Suprapubic skin (tissue), 4 donors: ENCODE results near the gene FAR2.

Experiments
- EP300 ChIP-seq: sonication (generic); formaldehyde crosslinking; IDR thresholded peaks from one replicate; pipeline ENCODE4 v1.6.1; 2017; ENCODE audit warnings: antibody characterized with exemption
- POLR2A ChIP-seq, 2 donors: fragments of 450-650 bp; IDR thresholded peaks; one replicate each; pipeline ENCODE4 v1.6.1; 2017; ENCODE audit warnings: antibody characterized with exemption in 2 of 2, mild to moderate bottlenecking in 2 of 2, moderate library complexity in 2 of 2
- POLR2AphosphoS5 ChIP-seq, 3 donors: sonication (generic); formaldehyde crosslinking; IDR thresholded peaks; one replicate each; pipeline ENCODE4 v1.6.1; 2017; ENCODE audit warnings: antibody characterized with exemption in 3 of 3
- TF ChIP-seq, protein P1 (sequence below), 2 donors: fragments of 200-600 bp in 1 of 2; fragments of 450-650 bp in 1 of 2; sonication (generic) in 1 of 2; IDR thresholded peaks; one replicate each; pipeline ENCODE4 v1.5.1; 2016 to 2019; ENCODE audit warnings: antibody characterized with exemption in 2 of 2, mild to moderate bottlenecking in 1 of 2, moderate library complexity in 1 of 2

DNA sequence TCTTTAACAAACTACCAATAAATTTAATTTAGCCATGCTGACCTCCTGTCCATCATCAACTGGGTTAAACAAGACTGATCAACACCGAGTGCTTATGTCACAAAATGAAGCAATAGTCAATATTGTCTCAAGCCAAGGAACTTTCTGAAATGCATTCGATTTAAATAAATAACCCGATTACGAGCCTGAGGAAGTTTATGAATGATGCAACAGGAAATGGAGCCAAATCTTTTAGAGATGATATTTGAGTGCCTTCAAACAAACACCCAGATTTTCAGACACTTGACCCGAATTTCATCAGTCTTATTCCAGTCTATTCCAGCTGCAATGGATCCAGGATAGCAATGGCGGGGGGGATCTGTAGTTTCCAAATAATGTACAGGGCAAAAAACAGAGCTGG is 27.9 kb downstream of the FAR2 start:
- TF ChIP-seq, protein P1, sequence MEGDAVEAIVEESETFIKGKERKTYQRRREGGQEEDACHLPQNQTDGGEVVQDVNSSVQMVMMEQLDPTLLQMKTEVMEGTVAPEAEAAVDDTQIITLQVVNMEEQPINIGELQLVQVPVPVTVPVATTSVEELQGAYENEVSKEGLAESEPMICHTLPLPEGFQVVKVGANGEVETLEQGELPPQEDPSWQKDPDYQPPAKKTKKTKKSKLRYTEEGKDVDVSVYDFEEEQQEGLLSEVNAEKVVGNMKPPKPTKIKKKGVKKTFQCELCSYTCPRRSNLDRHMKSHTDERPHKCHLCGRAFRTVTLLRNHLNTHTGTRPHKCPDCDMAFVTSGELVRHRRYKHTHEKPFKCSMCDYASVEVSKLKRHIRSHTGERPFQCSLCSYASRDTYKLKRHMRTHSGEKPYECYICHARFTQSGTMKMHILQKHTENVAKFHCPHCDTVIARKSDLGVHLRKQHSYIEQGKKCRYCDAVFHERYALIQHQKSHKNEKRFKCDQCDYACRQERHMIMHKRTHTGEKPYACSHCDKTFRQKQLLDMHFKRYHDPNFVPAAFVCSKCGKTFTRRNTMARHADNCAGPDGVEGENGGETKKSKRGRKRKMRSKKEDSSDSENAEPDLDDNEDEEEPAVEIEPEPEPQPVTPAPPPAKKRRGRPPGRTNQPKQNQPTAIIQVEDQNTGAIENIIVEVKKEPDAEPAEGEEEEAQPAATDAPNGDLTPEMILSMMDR (IDR thresholded peaks at IDR 0.05), result no peak
- no peak for TF ChIP-seq EP300
- no peak for TF ChIP-seq POLR2AphosphoS5 (IDR thresholded peaks at IDR 0.05)
- no peak for TF ChIP-seq POLR2A (IDR thresholded peaks at IDR 0.05)
